Fibroblast of pulmonary artery (primary cell): ENCODE measurements around the gene SEMA6D.

Experiments used
- DNase-seq: peaks from one replicate; pipeline ENCODE4 v3.0.0-alpha.2; 2010; ENCODE audit warnings: low read depth
- H3K4me3 ChIP-seq: replicated peaks from 2 replicates; pipeline ENCODE4 v1.5.1; 2011; ENCODE audit warnings: low read depth, mild to moderate bottlenecking, control low read depth, low read length, moderate library complexity
- TF ChIP-seq, protein P1 (sequence below): IDR thresholded peaks from 2 replicates; pipeline ENCODE4 v1.5.1; 2011; ENCODE audit warnings: mild to moderate bottlenecking, control low read depth, low read length, inconsistent platforms; ENCODE audit errors: missing control alignments

The SEMA6D gene

DNA sequence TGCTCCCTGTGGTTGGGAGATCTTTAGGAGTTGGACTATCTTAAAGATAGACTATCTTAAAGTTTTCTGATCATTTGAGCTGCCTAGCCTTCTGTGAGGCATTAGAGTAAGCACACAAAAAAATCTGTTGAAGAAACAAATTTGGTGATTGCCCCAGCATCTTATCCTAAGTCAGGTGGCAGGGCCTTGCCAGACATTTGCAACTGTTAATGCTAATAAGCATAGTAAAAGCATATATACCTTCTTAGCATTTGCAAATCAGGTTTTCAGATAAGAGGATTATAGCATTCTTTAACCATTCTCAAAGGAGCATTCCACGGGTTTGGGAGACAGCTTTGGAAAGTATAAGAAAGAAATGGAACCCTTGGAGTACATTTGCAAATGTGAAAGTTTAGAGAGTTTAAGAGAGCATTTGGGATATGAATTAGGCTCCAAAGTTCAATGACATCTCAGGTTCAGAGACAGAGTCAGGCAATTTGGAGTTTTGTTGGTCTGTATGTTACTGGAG, 61.0 kb downstream of the SEMA6D start:
- no peak overlapping the region for H3K4me3 ChIP-seq
- DNase-seq = no peak
- TF ChIP-seq, protein P1, sequence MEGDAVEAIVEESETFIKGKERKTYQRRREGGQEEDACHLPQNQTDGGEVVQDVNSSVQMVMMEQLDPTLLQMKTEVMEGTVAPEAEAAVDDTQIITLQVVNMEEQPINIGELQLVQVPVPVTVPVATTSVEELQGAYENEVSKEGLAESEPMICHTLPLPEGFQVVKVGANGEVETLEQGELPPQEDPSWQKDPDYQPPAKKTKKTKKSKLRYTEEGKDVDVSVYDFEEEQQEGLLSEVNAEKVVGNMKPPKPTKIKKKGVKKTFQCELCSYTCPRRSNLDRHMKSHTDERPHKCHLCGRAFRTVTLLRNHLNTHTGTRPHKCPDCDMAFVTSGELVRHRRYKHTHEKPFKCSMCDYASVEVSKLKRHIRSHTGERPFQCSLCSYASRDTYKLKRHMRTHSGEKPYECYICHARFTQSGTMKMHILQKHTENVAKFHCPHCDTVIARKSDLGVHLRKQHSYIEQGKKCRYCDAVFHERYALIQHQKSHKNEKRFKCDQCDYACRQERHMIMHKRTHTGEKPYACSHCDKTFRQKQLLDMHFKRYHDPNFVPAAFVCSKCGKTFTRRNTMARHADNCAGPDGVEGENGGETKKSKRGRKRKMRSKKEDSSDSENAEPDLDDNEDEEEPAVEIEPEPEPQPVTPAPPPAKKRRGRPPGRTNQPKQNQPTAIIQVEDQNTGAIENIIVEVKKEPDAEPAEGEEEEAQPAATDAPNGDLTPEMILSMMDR = no peak

DNA sequence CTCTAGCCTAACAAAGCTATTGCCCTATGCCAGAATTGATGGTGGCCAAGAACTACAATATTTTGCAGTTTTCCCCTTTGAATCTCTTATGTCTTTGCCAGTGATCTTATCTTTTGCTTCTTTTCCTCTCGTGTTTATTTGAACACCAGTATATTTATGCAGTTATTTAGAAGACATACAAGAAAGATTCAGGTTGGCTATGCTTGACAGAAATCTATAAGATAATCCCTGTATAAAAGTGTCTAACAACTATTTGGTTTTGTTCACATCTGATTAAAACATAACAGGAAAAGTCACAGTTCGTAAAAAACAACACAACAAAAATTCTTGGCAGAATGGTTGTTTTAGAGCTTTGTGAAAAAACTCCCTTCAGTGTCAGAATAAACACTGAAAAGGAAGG, 63.7 kb downstream of the SEMA6D start:
- TF ChIP-seq, protein P1 = no peak
- DNase-seq = no peak
- no peak overlapping the region for H3K4me3 ChIP-seq

DNA sequence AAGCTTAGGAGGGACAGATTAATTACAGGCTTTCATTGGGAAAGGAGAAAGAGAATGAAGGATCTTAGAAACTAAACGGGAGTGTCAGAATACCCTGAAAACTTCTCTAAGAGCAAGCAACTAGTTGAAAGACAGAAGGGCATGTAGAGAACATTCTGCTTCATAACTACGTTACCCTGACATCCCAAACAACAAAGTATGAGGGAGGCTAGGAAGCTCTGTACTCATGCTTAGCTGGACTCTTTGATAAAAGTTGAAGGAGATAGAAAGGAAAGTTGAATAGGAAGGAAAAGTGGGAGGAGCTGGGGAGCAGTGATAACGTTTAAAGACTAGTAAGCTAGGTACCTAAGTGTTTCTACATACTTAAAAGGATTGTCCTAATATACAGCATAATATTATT, 64.2 kb downstream of the SEMA6D start:
- no peak overlapping the region for H3K4me3 ChIP-seq
- DNase-seq = no peak
- TF ChIP-seq, protein P1 = no peak

DNA sequence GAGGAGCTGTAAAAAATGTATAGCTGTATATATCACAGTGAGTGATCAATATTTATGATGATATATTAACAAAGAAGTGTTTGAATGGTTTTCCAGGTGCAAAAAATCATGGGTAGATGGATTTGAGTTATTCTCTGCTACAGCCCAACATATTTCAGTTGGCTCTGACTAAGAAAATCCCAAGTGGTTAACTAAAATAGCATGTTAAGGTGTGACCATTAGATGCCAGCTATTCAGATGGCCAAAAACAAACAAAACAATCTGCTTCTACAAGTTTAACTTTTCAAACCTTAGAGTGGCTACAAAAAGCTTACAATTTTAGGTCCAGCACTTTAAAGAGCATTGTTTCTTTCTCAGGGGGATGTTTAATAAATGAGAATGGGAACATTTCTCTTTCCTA, 67.5 kb downstream of the SEMA6D start:
- TF ChIP-seq, protein P1 = no peak
- H3K4me3 ChIP-seq = no peak overlapping the region
- no peak for DNase-seq

DNA sequence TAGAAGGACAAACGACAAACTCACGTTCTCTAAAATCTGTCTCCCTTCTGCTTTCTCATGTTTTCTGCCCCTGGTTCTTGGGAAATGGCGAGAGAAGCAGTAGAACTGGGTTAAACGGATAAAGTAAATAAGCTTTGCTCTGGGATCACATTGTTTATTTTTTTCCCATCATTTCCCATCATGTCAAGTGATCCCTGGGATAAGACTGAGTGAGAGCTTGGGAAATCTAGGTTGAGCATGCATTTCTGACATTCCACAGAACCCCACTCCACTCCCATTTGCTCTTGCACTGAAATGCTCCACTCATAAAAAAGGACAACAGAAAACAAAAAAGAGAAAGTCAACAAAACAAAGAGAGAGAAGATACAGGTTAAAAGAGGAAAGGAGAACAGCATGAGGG, 69.1 kb downstream of the SEMA6D start:
- no peak overlapping the region for H3K4me3 ChIP-seq
- peak; percentile 10 for DNase-seq
- TF ChIP-seq, protein P1 = no peak

DNA sequence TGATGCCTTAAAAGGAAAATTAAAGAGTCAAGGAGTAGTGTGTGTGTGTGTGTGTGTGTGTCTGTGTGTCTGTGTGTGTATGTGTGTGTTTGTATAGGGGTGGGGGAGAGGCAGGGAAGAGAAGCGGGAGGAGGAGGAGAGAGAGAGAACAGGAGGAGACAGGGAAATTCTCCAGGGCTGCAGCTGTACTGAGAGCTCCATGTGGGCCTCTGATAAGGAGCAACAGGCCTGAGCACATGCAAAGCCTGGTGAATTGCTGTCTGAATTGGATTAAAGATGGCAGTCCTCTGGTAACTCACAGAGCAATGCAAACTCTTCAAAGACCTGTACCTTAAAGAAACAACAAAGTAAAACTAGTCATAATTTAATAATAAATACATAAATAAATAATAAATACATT, 70.6 kb downstream of the SEMA6D start:
- no peak overlapping the region for H3K4me3 ChIP-seq
- DNase-seq = no peak
- TF ChIP-seq, protein P1 = no peak

DNA sequence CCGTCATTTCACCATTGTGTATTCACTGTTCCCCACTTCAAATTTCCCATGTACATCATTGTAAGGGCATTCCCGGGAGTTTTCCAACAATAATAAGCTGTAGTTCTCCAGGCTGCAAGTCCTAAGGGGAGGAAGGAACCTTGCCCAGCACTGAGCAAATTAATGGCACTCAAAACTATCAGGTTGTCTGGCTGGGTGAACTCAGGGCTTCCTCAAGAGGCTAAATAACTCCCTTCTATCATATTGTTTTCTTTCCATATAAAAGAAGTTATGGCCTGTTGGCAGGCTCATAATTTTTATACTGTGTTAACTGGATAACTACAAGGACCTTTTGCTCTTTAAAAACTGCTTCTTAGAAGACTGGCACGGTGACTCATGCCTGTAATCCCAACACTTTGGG, 71.4 kb downstream of the SEMA6D start:
- DNase-seq = no peak
- TF ChIP-seq, protein P1 = no peak
- H3K4me3 ChIP-seq = no peak overlapping the region
